HG03558 (cell line): ENCODE measurements around the gene CD37.

Experiments used
- ATAC-seq: cut with Tn5 transposase; IDR thresholded peaks from one replicate; pipeline ENCODE4 v1.9.1; 2021; ENCODE audit warnings: moderate number of reproducible peaks; ENCODE audit not compliant: unreplicated experiment; ENCODE audit errors: extremely low read depth

The CD37 gene

GRCh38 chr19:49343123-49343522 lies 7.9 kb downstream of the CD37 start:
- ATAC-seq = no peak

- ATAC-seq = no peak
Observed at GRCh38 chr19:49344505-49345423, 9.6 kb downstream of the CD37 start.

GRCh38 chr19:49347191-49347590 lies 12.0 kb downstream of the CD37 start:
- no peak for ATAC-seq

GRCh38 chr19:49347835-49348234 lies 12.6 kb downstream of the CD37 start:
- ATAC-seq = no peak

GRCh38 chr19:49348305-49349189 lies 13.3 kb downstream of the CD37 start:
- ATAC-seq = no peak

- no peak for ATAC-seq
Observed at GRCh38 chr19:49349567-49349966, 14.4 kb downstream of the CD37 start.

GRCh38 chr19:49355909-49356353 lies 20.7 kb downstream of the CD37 start:
- no peak for ATAC-seq

- no peak for ATAC-seq
Observed at GRCh38 chr19:49356382-49356781, 21.2 kb downstream of the CD37 start.

- no peak for ATAC-seq
Observed at GRCh38 chr19:49357186-49357585, 22.0 kb downstream of the CD37 start.

GRCh38 chr19:49359851-49360820 lies 24.9 kb downstream of the CD37 start:
- ATAC-seq = no peak

- ATAC-seq = no peak
Observed at GRCh38 chr19:49361438-49362047, 26.3 kb downstream of the CD37 start.

- ATAC-seq = no peak
Observed at GRCh38 chr19:49362048-49362928, 27.1 kb downstream of the CD37 start, which contains the start of gene TEAD2. TSS of gene TEAD2 (minus strand) at chr19:49362416. CDS start at chr19:49360075, 2,341 bp downstream.

- no peak for ATAC-seq
Observed at GRCh38 chr19:49362929-49363267, 27.7 kb downstream of the CD37 start.

GRCh38 chr19:49363268-49364082 lies 28.3 kb downstream of the CD37 start, which contains the start of gene DKKL1:
TSS of gene DKKL1 (plus strand) at chr19:49363877. CDS start at chr19:49363999, 122 bp downstream.
- no peak for ATAC-seq

- ATAC-seq = no peak
Observed at GRCh38 chr19:49364083-49364737, 29.0 kb downstream of the CD37 start.

- no peak for ATAC-seq
Observed at GRCh38 chr19:49366110-49366509, 30.9 kb downstream of the CD37 start.

- ATAC-seq = no peak
Observed at GRCh38 chr19:49368711-49369358, 33.6 kb downstream of the CD37 start.
